22Rv1 (cell line): ENCODE measurements around the gene BCL10.

Source experiments
- H3K27ac ChIP-seq: fragments of 450-650 bp; 2 replicates; pipeline ENCODE4 v1.5.1; 2017
- CTCF ChIP-seq: fragments of 450-650 bp; IDR thresholded peaks from 2 replicates; pipeline ENCODE4 v1.5.1; 2017; ENCODE audit warnings: mild to moderate bottlenecking
- ZFX ChIP-seq: fragments of 450-650 bp; IDR thresholded peaks from 2 replicates; pipeline ENCODE4 v1.6.1; 2017; ENCODE audit warnings: antibody characterized with exemption, borderline replicate concordance

The BCL10 gene

GRCh38 chr1:85296980-85297379 lies 20.5 kb upstream of the BCL10 start:
- no peak for TF ChIP-seq ZFX
- no peak for TF ChIP-seq CTCF
- H3K27ac ChIP-seq: peak overlapping the region; percentile 46; the same call in 1 of the 2 replicates

GRCh38 chr1:85295654-85296053 lies 19.2 kb upstream of the BCL10 start:
- H3K27ac ChIP-seq: no peak overlapping the region

GRCh38 chr1:85295006-85295431 lies 18.6 kb upstream of the BCL10 start:
- TF ChIP-seq ZFX: no peak
- no peak for TF ChIP-seq CTCF
- H3K27ac ChIP-seq: no peak overlapping the region

More at GRCh38 chr1:85295654-85296053, 19.2 kb upstream of the BCL10 start:
- TF ChIP-seq ZFX (no peak), CTCF (no peak)

GRCh38 chr1:85290826-85291225 lies 14.4 kb upstream of the BCL10 start:
- TF ChIP-seq CTCF: no peak
- TF ChIP-seq ZFX: no peak
- no peak overlapping the region for H3K27ac ChIP-seq

- TF ChIP-seq ZFX (no peak), CTCF (no peak)
- H3K27ac ChIP-seq: no peak overlapping the region
Measured at GRCh38 chr1:85289848-85290335, 13.5 kb upstream of the BCL10 start.

GRCh38 chr1:85289207-85289847 lies 12.9 kb upstream of the BCL10 start:
- TF ChIP-seq CTCF (no peak), ZFX (no peak)
- H3K27ac ChIP-seq: no peak overlapping the region

GRCh38 chr1:85284202-85284601 lies 7.8 kb upstream of the BCL10 start:
- TF ChIP-seq ZFX (no peak), CTCF (no peak)
- H3K27ac ChIP-seq: no peak overlapping the region
